ENCODE results near the gene WNK1. TPM values are rescaled to one million over a fixed set of nuclear protein-coding genes. Genes with fewer than 3 reads are reported as not detected.

WNK1 gene
- polyA plus RNA-seq, 3 donors = 8.7 to 57.2 (median 20.9) TPM

DNA sequence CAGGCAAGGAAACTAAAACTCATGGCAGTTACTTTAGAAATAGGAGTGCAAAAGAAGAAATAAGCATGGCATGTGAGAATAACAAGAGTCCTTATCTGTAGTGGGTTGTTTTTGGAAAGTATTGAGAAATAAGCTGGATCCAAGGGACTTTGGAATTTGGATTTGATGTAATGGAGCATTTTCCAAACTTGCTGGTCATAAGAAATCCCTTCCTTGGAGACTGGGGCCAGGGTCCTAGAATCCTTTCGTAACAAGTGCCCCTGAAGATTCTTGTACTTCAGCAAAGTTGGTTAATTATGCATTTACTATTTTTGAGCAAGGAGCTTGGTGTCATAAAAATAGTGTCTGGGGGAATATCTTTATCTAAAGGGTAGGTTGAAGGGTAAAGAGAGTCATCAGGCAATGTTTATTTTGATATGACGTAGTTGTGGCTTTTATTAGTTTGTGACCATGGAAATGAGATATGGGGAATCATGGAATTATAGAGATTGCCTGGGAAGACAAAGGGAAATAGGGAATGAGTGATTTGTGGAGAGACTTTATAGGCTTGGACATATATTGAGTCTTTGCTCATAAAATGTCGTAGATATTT lies 53.9 kb downstream of the WNK1 start:
- no peaks in the 10 kb centered on the region for H3K9me3 ChIP-seq (replicated peaks in 1 of 2; ENCODE audit: control insufficient read depth in 1 of 2, insufficient read depth in 1 of 2, low read length in 2 of 2)
- Mint-ChIP-seq H3K4me1 (peaks cover 54% of the 10 kb centered on the region), H3K36me3 (no peaks in the 10 kb centered on the region), H3K27me3 (ENCODE audit: low read depth in 3 of 3) (no peaks in the 10 kb centered on the region), H3K9me3 (no peaks in the 10 kb centered on the region), H3K27ac (peak overlapping the region in 3 of 7 donors; percentile 1 to 67 (median 24)), H3K4me3 (no peak overlapping the region)
- no peak for TF ChIP-seq CTCF (IDR thresholded peaks at IDR 0.05)
- no peak overlapping the region for H3K9ac ChIP-seq (ENCODE audit: insufficient read depth, low read length, poor library complexity, severe bottlenecking)
- no peak overlapping the region for H2AFZ ChIP-seq (ENCODE audit: insufficient read depth, low read depth, low read length, poor library complexity, severe bottlenecking)
- peak overlapping the region in 1 of 2 donors; percentile 18 for H3K27ac ChIP-seq (ENCODE audit: low read depth in 1 of 2, low read length in 2 of 2)
- no peak for DNase-seq
- peaks cover 98% of the 10 kb centered on the region for H4K20me1 ChIP-seq (ENCODE audit: insufficient read depth, low read length)
- H3K4me1 ChIP-seq (ENCODE audit: control insufficient read depth in 1 of 2, insufficient read depth in 2 of 2, low read length in 2 of 2) = peaks cover 39 to 48% of the 10 kb centered on the region in 2 donors
- H3K4me3 ChIP-seq (replicated peaks in 1 of 3; ENCODE audit: low read depth in 2 of 3, low read length in 3 of 3) = no peak overlapping the region
- peak overlapping the region; percentile 67 for H3K4me2 ChIP-seq (replicated peaks; ENCODE audit: extremely low read depth, low read length, poor library complexity, severe bottlenecking)
- peaks cover 97% of the 10 kb centered on the region for H3K79me2 ChIP-seq (ENCODE audit: insufficient read depth, low read length)
- no peaks in the 10 kb centered on the region for H3K36me3 ChIP-seq (replicated peaks in 1 of 2; ENCODE audit: control insufficient read depth in 1 of 2, insufficient read depth in 2 of 2, low read length in 2 of 2)
- H3K27me3 ChIP-seq (ENCODE audit: control insufficient read depth in 2 of 2, insufficient read depth in 2 of 2, low read length in 2 of 2) = no peaks in the 10 kb centered on the region
- intact Hi-C loops (cut with micrococcal nuclease) = loop anchor here in 1 of 2 donors (10.0 kb wide), 1 partner anchor 51 kb away; the partner anchor contains the start of gene WNK1
- 100% methylated on average over 2 of the region's 3 CpGs for WGBS (ENCODE audit: insufficient coverage)

GRCh38 chr12:807041-807735 lies 54.8 kb downstream of the WNK1 start:
- peak overlapping the region in 1 of 2 donors; percentile 76 for H3K4me3 Mint-ChIP-seq
- Histone ChIP-seq H3K27ac (ENCODE audit: low read depth in 1 of 2, low read length in 2 of 2) (peak overlapping the region; percentile 46 to 67), H3K9me3 (replicated peaks in 1 of 2; ENCODE audit: control insufficient read depth in 1 of 2, insufficient read depth in 1 of 2, low read length in 2 of 2) (no peaks in the 10 kb centered on the region), H3K36me3 (replicated peaks in 1 of 2; ENCODE audit: control insufficient read depth in 1 of 2, insufficient read depth in 2 of 2, low read length in 2 of 2) (no peaks in the 10 kb centered on the region), H3K4me2 (replicated peaks; ENCODE audit: extremely low read depth, low read length, poor library complexity, severe bottlenecking) (peak overlapping the region; percentile 67), H3K79me2 (ENCODE audit: insufficient read depth, low read length) (peaks cover 97% of the 10 kb centered on the region), H3K27me3 (ENCODE audit: control insufficient read depth in 2 of 2, insufficient read depth in 2 of 2, low read length in 2 of 2) (no peaks in the 10 kb centered on the region), H3K4me1 (ENCODE audit: control insufficient read depth in 1 of 2, insufficient read depth in 2 of 2, low read length in 2 of 2) (peaks cover 36 to 47% of the 10 kb centered on the region in 2 donors), H3K4me3 (replicated peaks in 1 of 3; ENCODE audit: low read depth in 2 of 3, low read length in 3 of 3) (peak overlapping the region in 1 of 3 experiments; percentile 60), H2AFZ (ENCODE audit: insufficient read depth, low read depth, low read length, poor library complexity, severe bottlenecking) (no peak overlapping the region), H3K9ac (ENCODE audit: insufficient read depth, low read length, poor library complexity, severe bottlenecking) (peak overlapping the region; percentile 36), H4K20me1 (ENCODE audit: insufficient read depth, low read length) (peaks cover 98% of the 10 kb centered on the region)
- DNase-seq = peak in 2 of 3 donors; percentile 49 to 50
- H3K27ac Mint-ChIP-seq = peak overlapping the region; percentile 53 to 83 (median 75)
- no peaks in the 10 kb centered on the region for H3K27me3 Mint-ChIP-seq (ENCODE audit: low read depth in 3 of 3)
- WGBS (ENCODE audit: insufficient coverage) = no CpG with 5 or more reads among the region's 2 CpGs
- H3K4me1 Mint-ChIP-seq = peaks cover 49% of the 10 kb centered on the region
- no peaks in the 10 kb centered on the region for H3K9me3 Mint-ChIP-seq
- no peak for TF ChIP-seq CTCF (IDR thresholded peaks at IDR 0.05)
- no peaks in the 10 kb centered on the region for H3K36me3 Mint-ChIP-seq
- intact Hi-C loops (cut with micrococcal nuclease) = loop anchor here in 1 of 2 donors (10.0 kb wide), 1 partner anchor 52 kb away; the partner anchor contains the start of gene WNK1
